Gastroesophageal sphincter (tissue), 3 donors: ENCODE data around the gene TCF4.

Source experiments
- EP300 ChIP-seq: sonication (generic); formaldehyde crosslinking; IDR thresholded peaks from one replicate; pipeline ENCODE4 v1.6.1; 2017; ENCODE audit warnings: antibody characterized with exemption, mild to moderate bottlenecking
- POLR2A ChIP-seq, 2 donors: fragments of 450-650 bp; IDR thresholded peaks; one replicate each; pipeline ENCODE4 v1.6.1; 2017; ENCODE audit warnings: antibody characterized with exemption in 2 of 2, mild to moderate bottlenecking in 2 of 2, moderate library complexity in 1 of 2
- POLR2AphosphoS5 ChIP-seq: sonication (generic); formaldehyde crosslinking; IDR thresholded peaks from one replicate; pipeline ENCODE4 v1.6.1; 2017; ENCODE audit warnings: antibody characterized with exemption
- TF ChIP-seq, protein P1 (sequence below), 4 experiments: fragments of 200-600 bp in 2 of 4; fragments of 450-650 bp in 2 of 4; sonication (generic) in 1 of 4; IDR thresholded peaks; one replicate each; pipeline ENCODE4 v1.5.1; 2017 to 2019; ENCODE audit warnings: antibody characterized with exemption in 4 of 4, mild to moderate bottlenecking in 2 of 4, moderate library complexity in 2 of 4

- TF ChIP-seq POLR2AphosphoS5 (no peak), POLR2A (IDR thresholded peaks at IDR 0.05) (no peak), EP300 (no peak)
- TF ChIP-seq, protein P1, sequence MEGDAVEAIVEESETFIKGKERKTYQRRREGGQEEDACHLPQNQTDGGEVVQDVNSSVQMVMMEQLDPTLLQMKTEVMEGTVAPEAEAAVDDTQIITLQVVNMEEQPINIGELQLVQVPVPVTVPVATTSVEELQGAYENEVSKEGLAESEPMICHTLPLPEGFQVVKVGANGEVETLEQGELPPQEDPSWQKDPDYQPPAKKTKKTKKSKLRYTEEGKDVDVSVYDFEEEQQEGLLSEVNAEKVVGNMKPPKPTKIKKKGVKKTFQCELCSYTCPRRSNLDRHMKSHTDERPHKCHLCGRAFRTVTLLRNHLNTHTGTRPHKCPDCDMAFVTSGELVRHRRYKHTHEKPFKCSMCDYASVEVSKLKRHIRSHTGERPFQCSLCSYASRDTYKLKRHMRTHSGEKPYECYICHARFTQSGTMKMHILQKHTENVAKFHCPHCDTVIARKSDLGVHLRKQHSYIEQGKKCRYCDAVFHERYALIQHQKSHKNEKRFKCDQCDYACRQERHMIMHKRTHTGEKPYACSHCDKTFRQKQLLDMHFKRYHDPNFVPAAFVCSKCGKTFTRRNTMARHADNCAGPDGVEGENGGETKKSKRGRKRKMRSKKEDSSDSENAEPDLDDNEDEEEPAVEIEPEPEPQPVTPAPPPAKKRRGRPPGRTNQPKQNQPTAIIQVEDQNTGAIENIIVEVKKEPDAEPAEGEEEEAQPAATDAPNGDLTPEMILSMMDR (IDR thresholded peaks at IDR 0.05) = no peak
These were observed 100.0 kb downstream of the TCF4 start for GRCh38 chr18:55487997-55488396.
